ENCODE results near the gene DUSP16.

DUSP16 gene

DNA sequence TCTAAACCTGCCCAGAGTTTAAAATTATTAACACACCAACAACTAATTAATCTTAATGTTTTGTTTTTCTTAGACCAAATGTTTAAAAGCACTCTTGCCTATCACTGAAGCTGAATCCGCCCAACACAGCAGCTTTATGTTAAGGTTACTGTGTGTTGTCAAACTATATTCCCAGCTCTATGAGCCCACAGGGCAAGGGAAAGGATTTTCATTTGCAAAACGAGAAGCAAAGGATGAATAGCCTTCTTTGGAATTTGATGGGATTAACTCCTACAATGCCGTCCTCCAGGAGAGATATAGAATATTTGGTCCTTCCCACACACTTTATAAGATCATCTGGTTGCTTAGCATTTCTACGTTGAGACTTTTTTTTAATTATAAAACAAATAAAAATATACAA lies 43.7 kb downstream of the DUSP16 start:
- no peak overlapping the region for H3K4me3 ChIP-seq (replicated peaks; ENCODE audit: insufficient read depth, low read length)

GRCh38 chr12:12518464-12518845 lies 44.2 kb downstream of the DUSP16 start:
- no peak overlapping the region for H3K27ac ChIP-seq (replicated peaks)
- no peaks in the 10 kb centered on the region for H3K27me3 ChIP-seq (ENCODE audit: insufficient read depth, poor library complexity, severe bottlenecking)
- no peak for DNase-seq (ENCODE audit: low read depth in 1 of 2, low spot score in 1 of 2)
- no peak for TF ChIP-seq SPI1 (IDR thresholded peaks at IDR 0.05; ENCODE audit: borderline replicate concordance, low read depth)
- no peak for TF ChIP-seq GABPA (IDR thresholded peaks at IDR 0.05; ENCODE audit: low read depth)
- TF ChIP-seq, protein P1, sequence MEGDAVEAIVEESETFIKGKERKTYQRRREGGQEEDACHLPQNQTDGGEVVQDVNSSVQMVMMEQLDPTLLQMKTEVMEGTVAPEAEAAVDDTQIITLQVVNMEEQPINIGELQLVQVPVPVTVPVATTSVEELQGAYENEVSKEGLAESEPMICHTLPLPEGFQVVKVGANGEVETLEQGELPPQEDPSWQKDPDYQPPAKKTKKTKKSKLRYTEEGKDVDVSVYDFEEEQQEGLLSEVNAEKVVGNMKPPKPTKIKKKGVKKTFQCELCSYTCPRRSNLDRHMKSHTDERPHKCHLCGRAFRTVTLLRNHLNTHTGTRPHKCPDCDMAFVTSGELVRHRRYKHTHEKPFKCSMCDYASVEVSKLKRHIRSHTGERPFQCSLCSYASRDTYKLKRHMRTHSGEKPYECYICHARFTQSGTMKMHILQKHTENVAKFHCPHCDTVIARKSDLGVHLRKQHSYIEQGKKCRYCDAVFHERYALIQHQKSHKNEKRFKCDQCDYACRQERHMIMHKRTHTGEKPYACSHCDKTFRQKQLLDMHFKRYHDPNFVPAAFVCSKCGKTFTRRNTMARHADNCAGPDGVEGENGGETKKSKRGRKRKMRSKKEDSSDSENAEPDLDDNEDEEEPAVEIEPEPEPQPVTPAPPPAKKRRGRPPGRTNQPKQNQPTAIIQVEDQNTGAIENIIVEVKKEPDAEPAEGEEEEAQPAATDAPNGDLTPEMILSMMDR (IDR thresholded peaks at IDR 0.05; ENCODE audit: insufficient read depth, low read length), result no peak
- TF ChIP-seq, protein P2, sequence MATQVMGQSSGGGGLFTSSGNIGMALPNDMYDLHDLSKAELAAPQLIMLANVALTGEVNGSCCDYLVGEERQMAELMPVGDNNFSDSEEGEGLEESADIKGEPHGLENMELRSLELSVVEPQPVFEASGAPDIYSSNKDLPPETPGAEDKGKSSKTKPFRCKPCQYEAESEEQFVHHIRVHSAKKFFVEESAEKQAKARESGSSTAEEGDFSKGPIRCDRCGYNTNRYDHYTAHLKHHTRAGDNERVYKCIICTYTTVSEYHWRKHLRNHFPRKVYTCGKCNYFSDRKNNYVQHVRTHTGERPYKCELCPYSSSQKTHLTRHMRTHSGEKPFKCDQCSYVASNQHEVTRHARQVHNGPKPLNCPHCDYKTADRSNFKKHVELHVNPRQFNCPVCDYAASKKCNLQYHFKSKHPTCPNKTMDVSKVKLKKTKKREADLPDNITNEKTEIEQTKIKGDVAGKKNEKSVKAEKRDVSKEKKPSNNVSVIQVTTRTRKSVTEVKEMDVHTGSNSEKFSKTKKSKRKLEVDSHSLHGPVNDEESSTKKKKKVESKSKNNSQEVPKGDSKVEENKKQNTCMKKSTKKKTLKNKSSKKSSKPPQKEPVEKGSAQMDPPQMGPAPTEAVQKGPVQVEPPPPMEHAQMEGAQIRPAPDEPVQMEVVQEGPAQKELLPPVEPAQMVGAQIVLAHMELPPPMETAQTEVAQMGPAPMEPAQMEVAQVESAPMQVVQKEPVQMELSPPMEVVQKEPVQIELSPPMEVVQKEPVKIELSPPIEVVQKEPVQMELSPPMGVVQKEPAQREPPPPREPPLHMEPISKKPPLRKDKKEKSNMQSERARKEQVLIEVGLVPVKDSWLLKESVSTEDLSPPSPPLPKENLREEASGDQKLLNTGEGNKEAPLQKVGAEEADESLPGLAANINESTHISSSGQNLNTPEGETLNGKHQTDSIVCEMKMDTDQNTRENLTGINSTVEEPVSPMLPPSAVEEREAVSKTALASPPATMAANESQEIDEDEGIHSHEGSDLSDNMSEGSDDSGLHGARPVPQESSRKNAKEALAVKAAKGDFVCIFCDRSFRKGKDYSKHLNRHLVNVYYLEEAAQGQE (IDR thresholded peaks at IDR 0.05; ENCODE audit: insufficient replicate concordance, low read depth), result no peak
- no peak for TF ChIP-seq POLR2AphosphoS5 (IDR thresholded peaks at IDR 0.05; ENCODE audit: low read depth)
- no peak overlapping the region for H3K4me3 ChIP-seq (replicated peaks; ENCODE audit: insufficient read depth, low read length)

More for the DNA sequence above, 43.7 kb downstream of the DUSP16 start:
- H3K27me3 ChIP-seq (ENCODE audit: insufficient read depth, poor library complexity, severe bottlenecking), result no peaks in the 10 kb centered on the region
- TF ChIP-seq POLR2AphosphoS5 (IDR thresholded peaks at IDR 0.05; ENCODE audit: low read depth), result no peak
- no peak for TF ChIP-seq GABPA (IDR thresholded peaks at IDR 0.05; ENCODE audit: low read depth)
- no peak for TF ChIP-seq SPI1 (IDR thresholded peaks at IDR 0.05; ENCODE audit: borderline replicate concordance, low read depth)
- TF ChIP-seq, protein P2 (IDR thresholded peaks at IDR 0.05; ENCODE audit: insufficient replicate concordance, low read depth), result no peak
- TF ChIP-seq, protein P1 (IDR thresholded peaks at IDR 0.05; ENCODE audit: insufficient read depth, low read length), result no peak
- no peak for DNase-seq (ENCODE audit: low read depth in 1 of 2, low spot score in 1 of 2)
- no peak overlapping the region for H3K27ac ChIP-seq (replicated peaks)

DNA sequence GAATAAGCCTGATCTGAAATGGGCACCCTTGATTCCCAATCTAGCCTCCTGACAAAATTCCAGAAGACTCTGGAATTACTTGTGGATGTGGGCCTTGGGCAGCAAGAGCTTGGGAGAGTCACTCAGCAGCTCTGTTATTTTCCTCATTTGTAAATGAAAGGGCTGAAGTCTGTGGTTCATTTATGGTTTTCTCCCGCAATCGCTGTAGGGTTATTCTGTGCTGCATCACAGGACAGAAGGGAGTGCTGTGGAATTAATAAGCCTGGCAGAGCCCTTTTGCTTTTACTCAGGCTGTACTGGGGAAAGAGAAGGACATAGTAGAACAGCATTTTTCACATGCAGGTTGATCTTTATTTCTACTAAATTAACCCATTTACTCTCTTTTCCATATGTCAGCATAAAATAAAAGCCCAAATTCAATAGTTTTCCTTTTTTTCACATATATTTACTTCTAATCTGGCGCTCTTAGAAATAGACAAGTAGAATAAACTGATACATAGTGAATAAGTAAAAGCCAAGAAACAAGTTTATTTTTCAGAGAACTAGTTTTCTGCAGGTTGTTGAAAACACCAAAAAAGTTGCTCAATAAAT lies 49.2 kb downstream of the DUSP16 start:
- no peaks in the 10 kb centered on the region for H3K27me3 ChIP-seq (ENCODE audit: insufficient read depth, poor library complexity, severe bottlenecking)
- no peak for DNase-seq (ENCODE audit: low read depth in 1 of 2, low spot score in 1 of 2)
- no peak overlapping the region for H3K27ac ChIP-seq (replicated peaks)
- no peak overlapping the region for H3K4me3 ChIP-seq (replicated peaks; ENCODE audit: insufficient read depth, low read length)
- TF ChIP-seq POLR2AphosphoS5 (IDR thresholded peaks at IDR 0.05; ENCODE audit: low read depth), result no peak
- TF ChIP-seq, protein P2 (IDR thresholded peaks at IDR 0.05; ENCODE audit: insufficient replicate concordance, low read depth), result no peak
- no peak for TF ChIP-seq SPI1 (IDR thresholded peaks at IDR 0.05; ENCODE audit: borderline replicate concordance, low read depth)
- TF ChIP-seq GABPA (IDR thresholded peaks at IDR 0.05; ENCODE audit: low read depth), result no peak
- TF ChIP-seq, protein P1 (IDR thresholded peaks at IDR 0.05; ENCODE audit: insufficient read depth, low read length), result no peak
